PC-9 (cell line): Measurements from ENCODE around the gene FNDC3B.

ENCODE experiments used
- EZH2 ChIP-seq: fragments of 200-600 bp; sonication (generic); IDR thresholded peaks from 2 replicates; pipeline ENCODE4 v1.8.0; 2017; ENCODE audit warnings: antibody characterized with exemption, low read depth
- TF ChIP-seq, protein P1 (sequence below): fragments of 200-600 bp; sonication (generic); conservative IDR thresholded peaks from 2 replicates; pipeline ENCODE4 v1.6.1; 2017; ENCODE audit warnings: mixed run types, antibody characterized with exemption, mild to moderate bottlenecking, moderate library complexity

- TF ChIP-seq, protein P1, sequence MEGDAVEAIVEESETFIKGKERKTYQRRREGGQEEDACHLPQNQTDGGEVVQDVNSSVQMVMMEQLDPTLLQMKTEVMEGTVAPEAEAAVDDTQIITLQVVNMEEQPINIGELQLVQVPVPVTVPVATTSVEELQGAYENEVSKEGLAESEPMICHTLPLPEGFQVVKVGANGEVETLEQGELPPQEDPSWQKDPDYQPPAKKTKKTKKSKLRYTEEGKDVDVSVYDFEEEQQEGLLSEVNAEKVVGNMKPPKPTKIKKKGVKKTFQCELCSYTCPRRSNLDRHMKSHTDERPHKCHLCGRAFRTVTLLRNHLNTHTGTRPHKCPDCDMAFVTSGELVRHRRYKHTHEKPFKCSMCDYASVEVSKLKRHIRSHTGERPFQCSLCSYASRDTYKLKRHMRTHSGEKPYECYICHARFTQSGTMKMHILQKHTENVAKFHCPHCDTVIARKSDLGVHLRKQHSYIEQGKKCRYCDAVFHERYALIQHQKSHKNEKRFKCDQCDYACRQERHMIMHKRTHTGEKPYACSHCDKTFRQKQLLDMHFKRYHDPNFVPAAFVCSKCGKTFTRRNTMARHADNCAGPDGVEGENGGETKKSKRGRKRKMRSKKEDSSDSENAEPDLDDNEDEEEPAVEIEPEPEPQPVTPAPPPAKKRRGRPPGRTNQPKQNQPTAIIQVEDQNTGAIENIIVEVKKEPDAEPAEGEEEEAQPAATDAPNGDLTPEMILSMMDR: no peak
- no peak for TF ChIP-seq EZH2
Observed at GRCh38 chr3:172145031-172145686, 105.8 kb downstream of the FNDC3B start.
